K562 (cell line): ENCODE data around the gene SELENOW.
"Not testable (repeated sequence)": the region's sequence is repeated elsewhere in the genome, so short reads cannot be mapped to it uniquely, and the experiment has no call there.

Experiments used
- MXI1 ChIP-seq: IDR thresholded peaks from 2 replicates; pipeline ENCODE4 v1.6.1; 2011; ENCODE audit warnings: low read depth, mild to moderate bottlenecking, improper control_type of control experiment, low read length
- PATZ1 ChIP-seq: fragments of 250-450 bp; sonication (Bioruptor Pico); IDR thresholded peaks from 2 replicates; pipeline ENCODE4 v1.5.0; 2020; ENCODE audit warnings: mild to moderate bottlenecking, borderline replicate concordance
- ZNF274 ChIP-seq: IDR thresholded peaks from 2 replicates; pipeline ENCODE4 v1.6.1; 2011; ENCODE audit warnings: low read depth, mild to moderate bottlenecking, low read length, moderate library complexity, borderline replicate concordance
- TF ChIP-seq, protein P1 (sequence below), 3 experiments: IDR thresholded peaks in 2 of 3; conservative IDR thresholded peaks in 1 of 3; 2 replicates each; pipeline ENCODE4 v1.5.1; 2011 to 2012; ENCODE audit warnings: low read length in 3 of 3, mild to moderate bottlenecking in 3 of 3, control low read depth in 2 of 3, improper control_type of control experiment in 1 of 3, inconsistent platforms in 1 of 3, low read depth in 1 of 3, mixed read lengths in 1 of 3, moderate library complexity in 1 of 3; ENCODE audit not compliant: insufficient read depth in 2 of 3

DNA sequence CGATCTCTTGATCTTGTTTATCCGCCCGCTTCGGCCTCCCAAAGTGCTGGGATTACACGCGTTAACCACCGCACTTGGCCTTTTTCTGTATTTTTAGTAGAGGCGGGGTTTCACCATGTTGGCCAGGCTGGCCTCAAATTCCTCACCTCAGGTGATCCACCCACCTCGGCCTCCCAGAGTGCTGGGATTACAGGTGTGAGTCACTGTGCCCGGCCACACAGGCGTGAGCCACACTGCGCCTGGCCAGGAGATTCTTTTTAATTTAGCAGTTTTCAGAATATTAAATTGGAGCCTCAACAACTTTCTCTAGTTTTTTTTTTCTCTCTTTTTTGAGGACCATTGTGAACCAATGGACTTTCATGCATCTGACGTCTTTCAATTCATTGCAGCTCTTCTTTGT, 11.3 kb downstream of the SELENOW start:
- TF ChIP-seq, protein P1, sequence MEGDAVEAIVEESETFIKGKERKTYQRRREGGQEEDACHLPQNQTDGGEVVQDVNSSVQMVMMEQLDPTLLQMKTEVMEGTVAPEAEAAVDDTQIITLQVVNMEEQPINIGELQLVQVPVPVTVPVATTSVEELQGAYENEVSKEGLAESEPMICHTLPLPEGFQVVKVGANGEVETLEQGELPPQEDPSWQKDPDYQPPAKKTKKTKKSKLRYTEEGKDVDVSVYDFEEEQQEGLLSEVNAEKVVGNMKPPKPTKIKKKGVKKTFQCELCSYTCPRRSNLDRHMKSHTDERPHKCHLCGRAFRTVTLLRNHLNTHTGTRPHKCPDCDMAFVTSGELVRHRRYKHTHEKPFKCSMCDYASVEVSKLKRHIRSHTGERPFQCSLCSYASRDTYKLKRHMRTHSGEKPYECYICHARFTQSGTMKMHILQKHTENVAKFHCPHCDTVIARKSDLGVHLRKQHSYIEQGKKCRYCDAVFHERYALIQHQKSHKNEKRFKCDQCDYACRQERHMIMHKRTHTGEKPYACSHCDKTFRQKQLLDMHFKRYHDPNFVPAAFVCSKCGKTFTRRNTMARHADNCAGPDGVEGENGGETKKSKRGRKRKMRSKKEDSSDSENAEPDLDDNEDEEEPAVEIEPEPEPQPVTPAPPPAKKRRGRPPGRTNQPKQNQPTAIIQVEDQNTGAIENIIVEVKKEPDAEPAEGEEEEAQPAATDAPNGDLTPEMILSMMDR (IDR thresholded peaks at IDR 0.05 in 2 of 3, conservative IDR thresholded peaks at IDR 0.05 in 1 of 3; ENCODE audit: insufficient read depth in 2 of 3, low read depth in 1 of 3, low read length in 3 of 3): not testable (repeated sequence)
- TF ChIP-seq MXI1; ZNF274; PATZ1 (CRISPR knock-in tag): not testable (repeated sequence)
